NT2/D1 (cell line): Measurements from ENCODE around the gene TXNL4A.

ENCODE experiments used
- SUZ12 ChIP-seq: IDR thresholded peaks from 2 replicates; pipeline ENCODE4 v1.6.1; 2011; ENCODE audit not compliant: insufficient read length, insufficient read depth; ENCODE audit errors: extremely low read depth
- YY1 ChIP-seq: IDR thresholded peaks from 2 replicates; pipeline ENCODE4 v1.6.1; 2011; ENCODE audit not compliant: insufficient read length, insufficient read depth
- ZNF274 ChIP-seq: IDR thresholded peaks from 2 replicates; pipeline ENCODE4 v1.6.1; 2011; ENCODE audit warnings: mild to moderate bottlenecking, low read depth, low read length

DNA sequence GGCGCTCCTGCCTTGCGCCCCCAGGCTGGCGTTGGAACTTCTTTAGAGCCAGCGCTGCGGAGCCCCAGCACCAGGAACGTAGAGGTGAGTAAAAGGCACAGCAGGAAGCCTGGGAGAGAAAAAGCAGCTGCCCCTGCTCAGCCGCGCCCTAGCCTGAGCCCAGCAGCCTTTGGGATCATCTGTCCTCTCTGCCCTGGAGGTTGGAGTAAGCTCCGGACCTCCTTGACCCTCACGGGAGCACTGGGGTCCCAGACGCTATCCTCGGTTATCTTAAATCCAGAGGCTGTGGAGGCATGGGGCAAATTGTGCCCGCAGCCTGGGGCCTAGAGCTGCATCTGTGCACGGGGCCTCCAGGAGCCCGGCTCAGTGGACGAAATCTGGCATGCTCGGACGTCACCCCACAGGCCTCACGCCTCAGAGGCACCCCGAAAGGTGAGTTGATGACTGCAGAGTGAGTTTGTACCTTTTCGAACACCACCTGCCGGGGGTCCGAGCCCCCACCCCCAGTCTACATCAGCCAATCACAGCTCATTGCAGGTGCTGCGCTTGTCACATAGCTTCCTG lies 35.3 kb downstream of the TXNL4A start:
- TF ChIP-seq YY1 (no peak), SUZ12 (peak; percentile 62), ZNF274 (no peak)
